Activated naive CD4-positive, alpha-beta T cell treated with anti-CD3 and anti-CD28 coated beads, Interleukin-2, amount 50 U/mL, for 72 hours (primary cell): ENCODE data around the gene RYK. TPM values are rescaled to one million over a fixed set of nuclear protein-coding genes. Genes with fewer than 3 reads are reported as not detected.
"Not testable (repeated sequence)": the region's sequence is repeated elsewhere in the genome, so short reads cannot be mapped to it uniquely, and the experiment has no call there.

ENCODE experiments used
- ATAC-seq, 2 donors: fragments of 150-1000 bp; cut with Tn5 transposase; 2 replicates each; pipeline ENCODE4 v1.10.0; 2021; ENCODE audit warnings: mild to moderate bottlenecking in 2 of 2, moderate library complexity in 2 of 2
- DNase-seq, 2 donors: peaks; one replicate each; pipeline ENCODE4 v3.0.0; 2021 to 2022; ENCODE audit warnings: low spot score in 2 of 2
- H3K27ac Mint-ChIP-seq, 2 donors: one replicate each; pipeline ENCODE4 v1.8.0; 2022; ENCODE audit warnings: mild to moderate bottlenecking in 2 of 2, mixed read lengths in 2 of 2
- H3K36me3 Mint-ChIP-seq, 2 donors: one replicate each; pipeline ENCODE4 v1.8.0; 2022; ENCODE audit warnings: mixed read lengths in 2 of 2
- H3K9me3 Mint-ChIP-seq, 2 donors: one replicate each; pipeline ENCODE4 v1.8.0; 2022; ENCODE audit warnings: mixed read lengths in 2 of 2
- total RNA-seq, 2 donors: library from RNA; stranded (reverse); gene quantifications; one replicate each; pipeline ENCODE4 v1.2.3, GENCODE V29; 2022

The RYK gene
- total RNA-seq, 2 donors from 2014 or later: 16.4 to 50.1 TPM

DNA sequence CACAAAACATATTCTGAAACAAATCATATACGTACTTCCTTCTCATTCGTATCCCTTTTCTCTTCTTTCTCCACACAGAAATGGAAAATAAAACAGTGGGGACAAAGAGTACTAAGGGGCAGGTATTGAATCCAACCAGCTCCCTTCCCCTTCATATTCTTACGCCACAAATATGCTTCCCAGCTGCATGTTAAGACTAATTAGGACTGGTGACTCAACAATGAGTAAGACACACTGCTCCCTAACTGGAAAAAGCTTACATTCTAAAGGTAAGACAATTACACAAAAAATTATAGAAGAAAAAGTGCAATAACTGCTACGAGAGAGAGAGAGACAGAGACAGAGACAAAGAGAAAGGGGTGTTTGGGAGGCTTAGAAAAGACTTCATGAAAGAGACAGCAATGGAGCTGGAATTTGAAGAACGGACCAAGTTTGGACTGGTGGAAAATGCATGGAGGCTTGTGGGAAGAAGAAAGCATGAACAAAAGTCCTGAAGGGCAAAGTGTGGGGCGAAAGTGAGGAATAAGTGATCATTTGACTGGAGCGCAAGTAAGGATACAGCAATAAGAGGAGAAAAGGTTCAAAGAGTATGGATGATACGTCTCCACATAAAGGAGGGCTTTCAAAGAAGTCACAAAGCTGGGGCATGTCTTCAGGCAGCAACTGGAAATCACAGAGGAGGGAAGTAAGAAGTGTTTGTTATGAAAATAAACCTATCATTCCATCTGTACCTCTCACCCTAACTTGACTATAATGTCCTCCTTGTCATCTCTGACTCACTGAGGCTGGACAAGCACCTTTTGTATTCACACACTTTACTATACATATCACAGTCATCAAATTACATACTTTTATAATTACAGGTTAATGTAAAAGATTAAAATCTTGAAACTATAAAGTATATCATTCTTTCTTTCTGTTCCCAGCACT is 49.2 kb downstream of the RYK start:
- Mint-ChIP-seq H3K9me3 (no peaks in the 10 kb centered on the region), H3K27ac (no peak overlapping the region), H3K36me3 (peaks cover 7 to 18% of the 10 kb centered on the region in 2 donors)
- no peak for ATAC-seq
- DNase-seq: no peak

DNA sequence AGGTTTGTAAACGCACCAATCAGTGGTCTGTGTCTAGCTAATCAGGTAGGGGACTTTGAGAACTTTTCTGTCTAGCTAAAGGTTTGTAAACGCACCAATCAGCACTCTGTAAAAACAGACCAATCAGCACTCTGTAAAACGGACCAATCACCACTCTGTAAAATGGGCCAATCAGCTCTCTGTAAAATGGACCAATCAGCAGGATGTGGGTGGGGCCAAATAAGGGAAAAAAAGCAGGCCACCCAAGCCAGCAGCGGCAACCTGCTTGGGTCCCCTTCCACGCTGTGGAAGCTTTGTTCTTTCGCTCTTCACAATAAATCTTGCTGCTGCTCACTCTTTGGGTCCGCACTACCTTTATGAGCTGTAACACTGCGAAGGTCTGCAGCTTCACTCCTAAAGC is 50.8 kb downstream of the RYK start:
- not testable (repeated sequence) for ATAC-seq, H3K27ac Mint-ChIP-seq, DNase-seq, H3K9me3 Mint-ChIP-seq
- H3K36me3 Mint-ChIP-seq: peaks cover 7 to 18% of the 10 kb centered on the region in 2 donors

DNA sequence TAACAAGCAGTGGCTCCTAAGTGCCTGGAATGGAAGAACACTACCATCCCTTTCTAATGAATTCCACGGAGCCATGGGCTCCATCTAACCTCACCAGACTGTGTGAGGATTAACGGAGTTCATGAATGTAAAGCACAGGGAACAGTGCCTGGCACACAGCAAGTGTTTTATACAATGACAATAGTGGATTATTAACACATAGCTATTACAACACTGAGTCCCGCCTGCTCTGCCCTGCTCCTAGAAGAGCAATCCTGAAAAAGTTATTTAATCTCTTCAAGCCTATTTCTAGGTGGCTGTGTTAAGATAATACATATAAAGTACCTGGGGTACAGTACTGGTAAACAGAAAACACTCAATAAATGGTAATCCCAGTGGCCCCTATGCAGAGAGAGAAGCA is 51.4 kb downstream of the RYK start:
- peaks cover 7 to 18% of the 10 kb centered on the region in 2 donors for H3K36me3 Mint-ChIP-seq
- H3K27ac Mint-ChIP-seq: no peak overlapping the region

DNA sequence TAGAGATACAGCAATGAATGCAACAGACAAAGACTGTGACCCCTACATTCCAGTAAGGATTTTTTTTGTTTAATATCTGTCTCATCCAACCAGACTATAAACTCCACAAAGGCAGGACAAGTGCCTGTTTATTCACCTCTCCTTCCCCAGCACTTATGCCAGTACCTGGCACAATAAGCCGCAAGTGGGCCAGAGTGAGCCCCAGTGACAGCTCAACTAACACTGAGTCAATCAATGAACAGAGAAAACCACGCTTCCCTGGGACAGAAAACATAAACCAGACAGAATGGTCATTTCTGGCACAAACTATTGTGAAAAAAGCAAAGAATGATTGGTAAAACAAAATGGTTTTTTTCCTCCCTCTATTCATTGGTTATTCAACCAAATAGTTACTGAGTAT is 52.2 kb downstream of the RYK start:
- Mint-ChIP-seq H3K9me3 (no peaks in the 10 kb centered on the region), H3K36me3 (peaks cover 7 to 18% of the 10 kb centered on the region in 2 donors), H3K27ac (no peak overlapping the region)
- no peak for DNase-seq
- peak; percentile 78 to 86 for ATAC-seq

More for the DNA sequence above, 51.4 kb downstream of the RYK start:
- ATAC-seq: no peak
- no peaks in the 10 kb centered on the region for H3K9me3 Mint-ChIP-seq
- no peak for DNase-seq

DNA sequence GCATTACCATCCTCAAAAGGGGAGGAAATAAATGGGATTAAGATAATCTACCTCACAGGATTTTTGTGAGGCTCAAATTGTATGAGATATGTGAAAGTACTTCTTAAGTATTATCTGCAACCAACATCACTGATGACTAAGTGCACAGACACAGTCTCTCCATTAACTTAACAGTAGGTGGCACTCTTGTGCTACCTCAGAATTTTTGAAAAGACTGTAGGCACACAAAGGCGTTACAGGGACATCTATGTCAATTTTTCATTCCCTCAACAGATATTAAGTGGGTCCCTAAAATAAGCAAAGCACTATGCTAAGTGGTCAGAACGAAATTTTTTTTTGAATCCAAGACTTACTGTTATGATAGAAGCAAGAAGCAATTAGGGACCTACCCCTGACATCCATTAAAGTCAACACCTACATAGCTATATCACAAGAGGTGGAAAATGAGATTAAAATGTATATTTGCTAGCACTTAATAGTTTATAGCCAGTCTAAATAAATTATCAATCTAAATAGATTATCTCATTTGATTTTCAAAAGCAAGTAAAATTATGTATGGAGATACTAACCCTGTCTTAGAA is 52.9 kb downstream of the RYK start:
- Mint-ChIP-seq H3K36me3 (peaks cover 7 to 18% of the 10 kb centered on the region in 2 donors), H3K9me3 (no peaks in the 10 kb centered on the region), H3K27ac (no peak overlapping the region)
- peak in 1 of 2 donors; percentile 13 for DNase-seq
- ATAC-seq: peak; percentile 80 to 82

DNA sequence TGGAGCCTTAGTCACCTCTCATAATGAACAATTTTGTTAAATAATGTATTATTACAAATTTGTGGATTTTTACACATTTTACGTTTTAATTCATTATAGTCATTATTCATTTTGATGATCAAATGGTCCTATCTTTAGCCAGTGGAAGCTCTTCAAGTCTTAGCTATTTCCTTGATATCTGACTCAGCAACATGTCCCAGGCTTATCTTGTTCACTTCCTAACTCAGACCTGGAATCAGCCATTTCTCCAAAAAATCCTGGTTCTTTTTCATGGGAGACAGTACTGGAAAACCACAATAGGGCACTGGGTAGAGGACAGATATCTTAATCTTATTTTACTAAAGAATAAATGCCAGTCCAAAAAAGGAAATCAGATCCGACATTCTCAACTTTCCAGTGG is 56.4 kb downstream of the RYK start:
- ATAC-seq: no peak
- no peaks in the 10 kb centered on the region for H3K36me3 Mint-ChIP-seq
- H3K27ac Mint-ChIP-seq: no peak overlapping the region
- no peak for DNase-seq
- H3K9me3 Mint-ChIP-seq: no peaks in the 10 kb centered on the region

DNA sequence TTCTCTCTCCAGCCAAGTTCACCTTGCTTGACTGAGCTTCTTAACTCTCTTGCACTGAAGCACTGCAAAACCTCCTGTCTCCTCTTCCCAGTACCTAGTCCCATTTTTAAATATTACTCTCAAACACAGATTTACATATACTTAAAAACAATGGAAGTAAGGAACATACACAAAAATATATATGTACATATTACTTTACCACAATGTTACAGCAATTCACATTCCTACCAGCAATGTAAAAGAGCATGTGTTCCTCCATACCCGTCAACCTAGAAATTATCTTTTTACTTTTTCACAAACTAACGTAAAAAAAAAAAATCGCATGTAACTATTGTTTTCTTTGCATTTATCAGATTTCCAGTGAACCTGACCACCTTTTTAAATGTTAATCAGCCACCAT is 60.4 kb downstream of the RYK start:
- H3K9me3 Mint-ChIP-seq: no peaks in the 10 kb centered on the region
- ATAC-seq (no peak), DNase-seq (no peak)
- H3K36me3 Mint-ChIP-seq: no peaks in the 10 kb centered on the region
- no peak overlapping the region for H3K27ac Mint-ChIP-seq

DNA sequence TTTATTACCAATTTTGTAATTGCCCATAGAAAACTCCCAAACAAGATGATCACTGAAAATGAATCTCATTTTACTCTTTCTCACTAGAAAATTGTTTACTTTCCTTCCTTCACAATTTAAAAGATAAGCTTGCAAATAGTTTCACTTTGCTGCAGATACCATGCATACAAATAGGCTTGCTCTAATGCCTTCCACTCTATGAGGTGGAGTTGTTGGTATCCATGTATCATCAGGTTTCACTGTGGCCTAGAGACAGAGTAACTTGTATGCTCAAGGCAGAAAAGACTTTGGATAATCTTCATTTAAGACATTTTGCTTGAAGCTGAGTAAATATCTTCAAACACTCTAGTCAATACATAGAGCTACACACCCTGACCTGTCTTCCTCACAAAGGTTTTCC is 60.8 kb downstream of the RYK start:
- ATAC-seq: no peak
- no peaks in the 10 kb centered on the region for H3K36me3 Mint-ChIP-seq
- no peak overlapping the region for H3K27ac Mint-ChIP-seq

DNA sequence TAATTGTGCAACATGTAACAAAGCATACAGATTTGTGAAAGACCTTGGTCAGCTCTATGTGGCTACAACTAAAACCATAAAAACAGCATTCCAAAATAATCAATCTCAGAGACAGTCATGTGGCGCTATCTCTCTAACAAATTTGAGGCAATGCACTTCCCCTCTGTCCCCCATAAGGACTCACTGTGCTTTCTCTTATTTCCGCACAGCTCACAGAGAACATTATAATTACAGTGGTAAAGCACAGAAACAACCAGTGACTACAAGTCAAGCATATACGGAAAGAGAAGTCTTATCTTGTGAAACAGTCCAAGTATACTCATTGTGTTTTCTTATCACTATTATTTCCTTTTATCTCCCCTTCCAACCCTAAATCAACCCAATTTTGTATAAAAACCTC is 64.3 kb downstream of the RYK start:
- H3K27ac Mint-ChIP-seq: no peak overlapping the region
- no peak for DNase-seq
- ATAC-seq: no peak
- no peaks in the 10 kb centered on the region for H3K36me3 Mint-ChIP-seq
- no peaks in the 10 kb centered on the region for H3K9me3 Mint-ChIP-seq

More for the DNA sequence above, 60.8 kb downstream of the RYK start:
- no peaks in the 10 kb centered on the region for H3K9me3 Mint-ChIP-seq
- no peak for DNase-seq

DNA sequence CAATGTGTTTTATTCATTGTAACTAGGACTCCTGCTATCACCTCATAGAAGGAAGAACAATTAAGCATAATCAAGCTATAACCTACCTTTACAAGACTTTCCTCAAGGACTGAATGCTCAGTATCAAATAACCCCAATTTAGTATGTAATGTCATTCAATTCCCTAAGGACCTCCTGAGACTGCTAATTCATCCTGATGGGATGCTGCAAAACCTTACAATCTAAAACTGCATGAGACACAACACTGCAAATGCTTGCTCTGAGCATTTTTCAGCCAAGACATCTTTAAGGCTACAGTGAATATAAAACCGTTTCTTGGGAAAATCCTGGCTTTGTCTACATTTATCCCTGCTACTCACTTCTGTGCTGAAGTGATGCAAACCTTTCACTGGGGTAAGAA is 69.9 kb downstream of the RYK start:
- no peaks in the 10 kb centered on the region for H3K9me3 Mint-ChIP-seq
- peaks cover 0 to 6% of the 10 kb centered on the region in 2 donors for H3K36me3 Mint-ChIP-seq
- H3K27ac Mint-ChIP-seq: no peak overlapping the region

DNA sequence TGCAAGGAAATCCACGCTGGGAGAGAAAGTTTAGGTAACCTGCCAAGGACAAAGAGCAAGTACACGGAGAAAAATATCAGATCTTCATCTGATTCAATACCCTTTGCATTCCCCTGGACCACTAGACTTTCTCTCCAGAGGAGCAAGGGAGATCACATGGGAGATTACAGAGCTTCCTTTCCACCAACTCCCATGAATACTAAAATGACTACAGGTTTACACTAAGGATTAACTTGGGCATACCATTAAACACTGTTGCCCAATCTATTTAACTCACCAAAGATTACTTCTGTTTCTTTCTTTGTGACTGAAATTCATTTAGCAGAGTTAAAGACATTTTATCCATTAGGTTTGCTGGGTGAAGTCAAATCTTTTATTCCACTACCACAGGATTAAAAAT is 71.2 kb downstream of the RYK start:
- no peak for DNase-seq
- Mint-ChIP-seq H3K9me3 (no peaks in the 10 kb centered on the region), H3K27ac (no peak overlapping the region), H3K36me3 (peaks cover 0 to 6% of the 10 kb centered on the region in 2 donors)
- ATAC-seq: no peak

More for the DNA sequence above, 69.9 kb downstream of the RYK start:
- ATAC-seq (no peak), DNase-seq (no peak)

DNA sequence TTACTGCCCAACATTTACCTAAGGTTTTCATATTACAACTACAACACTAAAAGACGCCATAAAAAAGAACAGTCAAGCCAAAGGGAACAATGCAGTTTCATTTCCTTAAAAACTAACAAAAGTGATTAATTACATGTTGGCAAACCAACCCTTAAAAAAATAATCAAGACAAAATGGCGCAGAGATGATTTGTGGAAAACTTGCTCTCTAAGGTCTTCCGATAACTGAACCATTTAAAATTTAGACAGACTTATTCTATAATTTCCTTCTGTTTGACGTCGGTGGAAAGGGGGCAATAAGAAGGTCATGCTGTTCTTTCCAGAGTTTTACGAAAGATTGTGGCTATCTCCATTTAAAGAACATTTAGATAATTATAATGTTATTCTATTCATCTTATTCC is 87.6 kb downstream of the RYK start:
- Mint-ChIP-seq H3K27ac (no peak overlapping the region), H3K36me3 (peaks cover 0 to under 1% of the 10 kb centered on the region in 2 donors), H3K9me3 (no peaks in the 10 kb centered on the region)
- ATAC-seq (no peak), DNase-seq (no peak)

DNA sequence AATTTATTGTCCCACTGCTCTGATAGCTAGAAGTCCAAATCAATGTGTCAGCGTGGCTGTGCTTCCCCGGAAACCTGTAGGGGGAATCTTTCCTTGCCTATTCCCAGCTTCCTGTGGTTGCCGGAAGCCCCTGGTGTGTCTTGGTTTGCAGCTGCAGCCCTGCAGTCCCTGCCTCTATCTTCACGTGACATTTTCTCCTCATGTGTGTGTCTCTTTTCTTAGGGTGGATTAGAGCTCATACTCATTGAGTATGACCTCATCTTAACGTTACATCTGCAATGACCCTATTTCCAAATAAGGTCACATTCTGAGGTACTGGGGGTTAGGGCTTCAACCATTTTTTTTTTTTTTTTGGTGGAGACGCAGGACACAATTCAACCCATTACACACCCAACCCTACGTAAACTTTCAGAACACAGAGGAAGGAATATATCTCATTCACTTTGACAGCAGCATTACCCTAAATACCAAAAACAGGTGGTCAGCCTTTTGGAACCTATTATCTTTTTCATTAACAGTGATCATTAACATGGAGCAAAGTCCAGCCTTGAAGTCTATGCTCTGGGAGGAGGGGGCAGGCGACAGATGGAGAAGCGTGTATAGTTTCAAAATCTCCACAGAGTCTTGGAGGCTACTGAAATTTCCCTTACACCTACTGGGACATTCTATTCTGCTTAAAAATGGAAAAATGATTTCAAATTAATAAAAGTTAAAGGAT is 88.6 kb downstream of the RYK start:
- ATAC-seq: no peak
- no peak for DNase-seq
- no peaks in the 10 kb centered on the region for H3K9me3 Mint-ChIP-seq
- H3K27ac Mint-ChIP-seq: peak overlapping the region in 1 of 2 donors; percentile 24
- no peaks in the 10 kb centered on the region for H3K36me3 Mint-ChIP-seq

DNA sequence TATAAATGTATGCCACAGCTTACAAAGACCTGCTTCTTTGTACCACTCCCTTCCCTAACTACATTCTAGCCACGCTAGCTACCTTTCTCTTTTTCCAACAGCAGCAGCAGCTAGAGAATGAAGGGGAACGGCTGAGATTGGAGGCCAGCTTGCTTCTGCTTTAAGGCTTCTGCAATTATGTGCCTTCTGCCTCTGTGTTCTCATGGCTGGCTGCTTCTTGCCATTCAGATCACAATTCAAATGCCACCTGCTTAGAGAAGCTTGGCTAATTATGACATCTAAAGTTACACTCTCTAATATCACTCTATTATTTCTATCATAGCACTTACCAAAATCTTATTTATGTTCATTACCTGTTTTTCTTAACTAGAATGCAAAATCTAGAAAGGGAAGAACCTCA is 95.2 kb downstream of the RYK start:
- DNase-seq (no peak), ATAC-seq (no peak)
- Mint-ChIP-seq H3K27ac (no peak overlapping the region), H3K36me3 (peaks cover 8 to 14% of the 10 kb centered on the region in 2 donors), H3K9me3 (no peaks in the 10 kb centered on the region)

DNA sequence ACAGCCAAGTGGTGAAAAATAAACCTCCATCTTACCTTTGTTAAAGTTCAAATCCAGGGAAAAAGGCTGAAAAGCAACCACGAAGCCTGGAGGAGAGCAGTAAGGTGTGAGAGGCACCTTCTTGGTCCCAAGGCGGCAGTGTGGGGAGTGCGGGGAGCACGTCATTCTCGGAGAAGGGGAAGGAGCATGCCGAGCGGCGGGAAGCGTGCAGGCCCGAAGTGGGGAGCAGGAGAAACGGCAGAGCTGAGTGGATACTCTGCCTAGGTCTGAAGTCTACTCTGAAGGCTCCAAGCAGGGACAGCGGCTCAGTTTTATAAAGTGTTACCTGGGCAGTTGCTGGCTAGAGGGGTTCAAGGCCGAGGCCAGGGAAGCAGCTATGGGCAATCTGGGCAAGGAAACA is 96.9 kb downstream of the RYK start:
- Mint-ChIP-seq H3K36me3 (peaks cover 8 to 14% of the 10 kb centered on the region in 2 donors), H3K9me3 (no peaks in the 10 kb centered on the region), H3K27ac (no peak overlapping the region)
- ATAC-seq (no peak), DNase-seq (no peak)

DNA sequence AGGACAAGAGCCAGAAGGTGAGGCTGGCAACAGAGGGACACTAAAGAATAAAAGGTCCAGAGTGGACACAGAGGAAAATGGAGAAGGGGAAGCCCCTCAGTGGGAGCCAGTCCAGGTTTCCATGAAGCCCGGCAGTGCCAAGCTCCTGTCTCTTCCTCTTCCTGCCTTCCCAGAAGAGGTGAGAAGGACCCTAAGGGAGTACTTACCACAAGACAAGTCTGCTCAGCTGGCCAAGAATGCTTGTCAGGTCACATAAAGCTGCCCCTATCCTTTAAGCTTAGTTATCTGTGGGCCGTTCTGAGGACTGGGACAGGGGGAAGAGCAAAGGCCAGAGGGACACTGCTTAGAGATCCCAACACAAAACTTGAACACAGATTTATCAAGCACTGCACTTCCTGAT is 100.2 kb downstream of the RYK start:
- Mint-ChIP-seq H3K36me3 (peaks cover 8 to 14% of the 10 kb centered on the region in 2 donors), H3K9me3 (no peaks in the 10 kb centered on the region), H3K27ac (no peak overlapping the region)
- DNase-seq (no peak), ATAC-seq (no peak)

DNA sequence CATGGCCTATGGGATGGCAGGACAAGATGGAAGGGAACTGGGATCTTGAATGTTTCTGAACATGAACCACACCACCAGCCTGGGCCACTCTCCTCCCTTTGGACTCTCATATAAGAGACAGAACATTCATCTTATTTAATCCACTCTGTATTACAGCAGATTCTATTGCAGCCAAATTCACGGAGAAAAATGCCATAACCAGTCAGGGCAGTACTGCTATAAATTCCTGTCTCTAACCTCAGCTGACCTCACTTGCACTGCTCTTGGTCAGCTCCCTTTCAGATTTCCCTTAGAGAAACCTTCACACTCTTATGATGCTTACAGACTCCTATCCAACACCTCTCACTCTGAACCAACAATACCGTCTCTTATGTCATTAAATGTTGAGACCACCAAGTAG is 101.4 kb downstream of the RYK start:
- ATAC-seq: no peak
- peaks cover 2 to 8% of the 10 kb centered on the region in 2 donors for H3K36me3 Mint-ChIP-seq
- no peak for DNase-seq
- H3K9me3 Mint-ChIP-seq: no peaks in the 10 kb centered on the region
- H3K27ac Mint-ChIP-seq: no peak overlapping the region
